NB4 (cell line): ENCODE measurements around the gene TEC.

Experiments used
- DNase-seq: peaks from one replicate; pipeline ENCODE4 v3.0.0; 2010; ENCODE audit warnings: low read depth
- H3K4me3 ChIP-seq: one replicate; pipeline ENCODE4 v1.5.1; 2011; ENCODE audit warnings: mild to moderate bottlenecking, low read depth, low read length, moderate library complexity
- CTCF ChIP-seq: IDR thresholded peaks from one replicate; pipeline ENCODE4 v1.5.1; 2012; ENCODE audit warnings: low read depth, low read length
- MAX ChIP-seq: IDR thresholded peaks from 2 replicates; pipeline ENCODE4 v1.6.1; 2011; ENCODE audit warnings: low read depth, low read length
- MYC ChIP-seq: IDR thresholded peaks from 2 replicates; pipeline ENCODE4 v1.6.1; 2011; ENCODE audit warnings: low read depth, low read length
- POLR2A ChIP-seq: IDR thresholded peaks from 2 replicates; pipeline ENCODE4 v1.6.1; 2011; ENCODE audit warnings: mild to moderate bottlenecking; ENCODE audit not compliant: insufficient read length; ENCODE audit errors: extremely low read depth

Gene TEC

GRCh38 chr4:48254381-48255071 is 15.1 kb downstream of the TEC start:
- no peak overlapping the region for H3K4me3 ChIP-seq
- TF ChIP-seq MAX, result no peak
- TF ChIP-seq CTCF, result no peak
- no peak for TF ChIP-seq MYC
- no peak for TF ChIP-seq POLR2A
- no peak for DNase-seq

GRCh38 chr4:48252313-48252712 is 17.3 kb downstream of the TEC start:
- DNase-seq, result no peak
- TF ChIP-seq MAX, result no peak
- no peak for TF ChIP-seq POLR2A
- no peak for TF ChIP-seq MYC
- TF ChIP-seq CTCF, result no peak
- no peak overlapping the region for H3K4me3 ChIP-seq

- H3K4me3 ChIP-seq, result no peak overlapping the region
- no peak for DNase-seq
- TF ChIP-seq MYC, result no peak
- TF ChIP-seq POLR2A, result no peak
- TF ChIP-seq MAX, result no peak
- no peak for TF ChIP-seq CTCF
Measured at GRCh38 chr4:48250980-48251379, 18.7 kb downstream of the TEC start.

- TF ChIP-seq CTCF (no peak), POLR2A (no peak), MAX (no peak), MYC (no peak)
- H3K4me3 ChIP-seq, result no peak overlapping the region
- no peak for DNase-seq
Measured at GRCh38 chr4:48250343-48250742, 19.3 kb downstream of the TEC start.

- TF ChIP-seq CTCF, result no peak
- H3K4me3 ChIP-seq, result no peak overlapping the region
- DNase-seq, result no peak
Measured at GRCh38 chr4:48249378-48249777, 20.3 kb downstream of the TEC start.

GRCh38 chr4:48248559-48248953 is 21.1 kb downstream of the TEC start:
- DNase-seq, result no peak
- H3K4me3 ChIP-seq, result no peak overlapping the region

More at GRCh38 chr4:48248559-48248953, 21.1 kb downstream of the TEC start:
- TF ChIP-seq CTCF (no peak), MYC (no peak)
